ENCODE measurements around the gene WIPF3. TPM values are rescaled to one million over a fixed set of nuclear protein-coding genes. Genes with fewer than 3 reads are reported as not detected.
A peak's percentile ranks its signal among the peaks of the same experiment; 100 is the strongest.

Gene WIPF3
- total RNA-seq, 1 experiment from 2014 or later, result 11.6 TPM

DNA sequence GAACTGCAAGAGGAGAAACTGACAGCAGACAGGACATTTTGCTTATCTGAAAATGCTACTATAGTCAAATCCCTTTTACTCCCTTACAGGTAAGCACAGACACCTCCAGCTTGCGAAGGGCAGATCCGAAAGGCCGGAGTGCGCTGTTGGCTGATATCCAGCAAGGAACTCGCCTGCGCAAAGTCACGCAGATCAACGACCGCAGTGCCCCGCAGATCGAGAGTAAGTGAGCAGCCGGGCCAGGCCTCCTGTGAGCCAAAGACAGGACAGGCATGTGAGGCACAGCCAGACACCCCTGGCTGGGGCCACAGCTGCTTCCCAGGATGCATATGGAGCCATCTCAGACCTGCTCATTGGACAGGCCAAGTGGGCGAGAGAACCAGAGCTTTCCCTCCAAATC is 69.4 kb downstream of the WIPF3 start:
- H3K27ac ChIP-seq (ENCODE audit: insufficient read length, low read depth, low read length), result no peak overlapping the region
- no peaks in the 10 kb centered on the region for H3K4me1 ChIP-seq (ENCODE audit: insufficient read depth, low read length)
- no peak overlapping the region for H2BK20ac ChIP-seq (ENCODE audit: low read depth, low read length, poor library complexity, severe bottlenecking)
- H3K27me3 ChIP-seq (ENCODE audit: insufficient read depth, low read length), result no peaks in the 10 kb centered on the region
- H3T11ph ChIP-seq (ENCODE audit: low read length), result no peak overlapping the region
- no peak overlapping the region for H3K23ac ChIP-seq (ENCODE audit: insufficient read length, low read depth, low read length)
- H4K8ac ChIP-seq (replicated peaks; ENCODE audit: insufficient read length, low read depth, low read length), result no peak overlapping the region
- no peak for DNase-seq
- no peaks in the 10 kb centered on the region for H4K20me1 ChIP-seq (ENCODE audit: control insufficient read depth, insufficient read depth, insufficient read length)
- TF ChIP-seq, protein P1, sequence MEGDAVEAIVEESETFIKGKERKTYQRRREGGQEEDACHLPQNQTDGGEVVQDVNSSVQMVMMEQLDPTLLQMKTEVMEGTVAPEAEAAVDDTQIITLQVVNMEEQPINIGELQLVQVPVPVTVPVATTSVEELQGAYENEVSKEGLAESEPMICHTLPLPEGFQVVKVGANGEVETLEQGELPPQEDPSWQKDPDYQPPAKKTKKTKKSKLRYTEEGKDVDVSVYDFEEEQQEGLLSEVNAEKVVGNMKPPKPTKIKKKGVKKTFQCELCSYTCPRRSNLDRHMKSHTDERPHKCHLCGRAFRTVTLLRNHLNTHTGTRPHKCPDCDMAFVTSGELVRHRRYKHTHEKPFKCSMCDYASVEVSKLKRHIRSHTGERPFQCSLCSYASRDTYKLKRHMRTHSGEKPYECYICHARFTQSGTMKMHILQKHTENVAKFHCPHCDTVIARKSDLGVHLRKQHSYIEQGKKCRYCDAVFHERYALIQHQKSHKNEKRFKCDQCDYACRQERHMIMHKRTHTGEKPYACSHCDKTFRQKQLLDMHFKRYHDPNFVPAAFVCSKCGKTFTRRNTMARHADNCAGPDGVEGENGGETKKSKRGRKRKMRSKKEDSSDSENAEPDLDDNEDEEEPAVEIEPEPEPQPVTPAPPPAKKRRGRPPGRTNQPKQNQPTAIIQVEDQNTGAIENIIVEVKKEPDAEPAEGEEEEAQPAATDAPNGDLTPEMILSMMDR (conservative IDR thresholded peaks at IDR 0.05), result no peak
- no peak overlapping the region for H3K4ac ChIP-seq (ENCODE audit: low read depth, low read length)
- Mint-ChIP-seq H3K4me3 (no peak overlapping the region), H3K9me3 (no peaks in the 10 kb centered on the region), H3K36me3 (ENCODE audit: insufficient read depth in 1 of 3, low read depth in 3 of 3) (no peaks in the 10 kb centered on the region), H3K27me3 (ENCODE audit: low read depth) (no peaks in the 10 kb centered on the region; the same call in 1 of the 2 replicates), H3K4me1 (no peaks in the 10 kb centered on the region), H3K27ac (0 out of 7 replicates have a peak overlapping the region, but pooled peaks of 1 of the 3 experiments have one; percentile 7)
- H4K5ac ChIP-seq (ENCODE audit: insufficient read length, low read depth, low read length), result no peak overlapping the region
- H3K56ac ChIP-seq (ENCODE audit: insufficient read length, low read depth, low read length), result no peak overlapping the region
- H3K14ac ChIP-seq (ENCODE audit: insufficient read depth, low read length), result no peak overlapping the region
- H3K79me1 ChIP-seq (ENCODE audit: insufficient read depth, low read depth, low read length, poor library complexity, severe bottlenecking), result no peaks in the 10 kb centered on the region
- no peaks in the 10 kb centered on the region for H3K79me2 ChIP-seq (ENCODE audit: insufficient read depth, low read length)
- no peaks in the 10 kb centered on the region for H3K9me3 ChIP-seq (ENCODE audit: control insufficient read depth, low read depth, low read length)
- H2AFZ ChIP-seq (ENCODE audit: low read length), result no peak overlapping the region
- H2BK15ac ChIP-seq (ENCODE audit: low read depth, low read length), result no peak overlapping the region
- no peaks in the 10 kb centered on the region for H3K23me2 ChIP-seq (ENCODE audit: insufficient read length, low read depth, low read length, poor library complexity, severe bottlenecking)
- H4K91ac ChIP-seq (ENCODE audit: insufficient read length, low read depth, low read length), result no peak overlapping the region
- no peak overlapping the region for H2AK5ac ChIP-seq (ENCODE audit: insufficient read length, low read length)
- no peak overlapping the region for H2BK12ac ChIP-seq (ENCODE audit: insufficient read length, low read depth, low read length)
- no peak overlapping the region for H3K18ac ChIP-seq (ENCODE audit: insufficient read length, low read depth, low read length)
- no CpG with 5 or more reads among the region's 13 CpGs for WGBS (ENCODE audit: extremely low coverage, insufficient read length, low lambda C conversion rate)
- H2BK5ac ChIP-seq (ENCODE audit: insufficient read length, low read length), result no peak overlapping the region
- no peak overlapping the region for H3K4me2 ChIP-seq (ENCODE audit: insufficient read depth, insufficient read length, low read length)
- H3K9ac ChIP-seq (ENCODE audit: extremely low read depth, insufficient read length, low read length), result no peak overlapping the region
- H2BK120ac ChIP-seq (ENCODE audit: low read depth, low read length, poor library complexity, severe bottlenecking), result no peak overlapping the region

All from H9 (cell line).